Body of pancreas (tissue), 4 donors: Measurements from ENCODE around the gene C10orf143. TPM values are rescaled to one million over a fixed set of nuclear protein-coding genes. Genes with fewer than 3 reads are reported as not detected.

Experiments used
- ATAC-seq: fragments of 150-250 bp; one replicate; pipeline ENCODE4 v1.9.1; 2016
- DNase-seq, 4 donors: peaks; one replicate each; pipeline ENCODE4 v3.0.0-alpha.2; 2019
- H3K27ac ChIP-seq, 4 donors: fragments of 200-600 bp; sonication (generic); 1 replicate in 3 of 4; 2 replicates in 1 of 4; pipeline versions ENCODE4 v1.5.1 to v1.6.1; 2016 to 2019; ENCODE audit warnings: mild to moderate bottlenecking in 1 of 4, mixed read lengths in 1 of 4, moderate library complexity in 1 of 4
- H3K27me3 ChIP-seq, 2 donors: fragments of 200-600 bp; sonication (generic); one replicate each; pipeline ENCODE4 v1.6.0; 2016; ENCODE audit warnings: mild to moderate bottlenecking in 1 of 2
- H3K36me3 ChIP-seq, 2 donors: fragments of 200-600 bp; sonication (generic); replicated peaks in 1 of 2; 2 replicates each; pipeline ENCODE4 v1.5.1; 2016; ENCODE audit warnings: low read depth in 2 of 2; ENCODE audit not compliant: insufficient read depth in 1 of 2
- H3K4me1 ChIP-seq: fragments of 200-600 bp; sonication (generic); one replicate; pipeline ENCODE4 v1.6.0; 2016
- H3K4me3 ChIP-seq, 2 donors: fragments of 200-600 bp; sonication (generic); 1 replicate in 1 of 2; 2 replicates in 1 of 2; pipeline ENCODE4 v1.5.1; 2016 to 2019
- H3K9me3 ChIP-seq, 3 donors: fragments of 200-600 bp; sonication (generic); 1 replicate in 2 of 3; 2 replicates in 1 of 3; pipeline ENCODE4 v1.5.1; 2016
- POLR2A ChIP-seq, 3 donors: fragments of 450-650 bp; IDR thresholded peaks; one replicate each; pipeline ENCODE4 v1.6.1; 2016; ENCODE audit warnings: antibody characterized with exemption in 3 of 3, mild to moderate bottlenecking in 2 of 3
- WGBS, 2 donors: methylation state at CpG; one replicate each; pipeline ENCODE4 v1.1.5; 2017; 5-methylcytosine and 5-hydroxymethylcytosine counted together
- intact Hi-C: fragments of 100-400 bp; cut with DNase I; formaldehyde crosslinking; loops from one replicate; pipeline ENCODE4 v1.15.1; 2023
- total RNA-seq, 2 donors: library from RNA; depleted of rRNA; stranded (reverse); fragments of >200 nt; gene quantifications; one replicate each; pipeline ENCODE4 v1.1.0, GENCODE V29; 2016
- TF ChIP-seq, protein P1 (sequence below), 7 experiments: fragments of 450-650 bp in 4 of 7; fragments of 200-600 bp in 3 of 7; sonication (generic) in 3 of 7; IDR thresholded peaks; one replicate each; pipeline ENCODE4 v1.5.1; 2016 to 2019; ENCODE audit warnings: antibody characterized with exemption in 7 of 7

Gene C10orf143
- total RNA-seq, 2 donors from 2014 or later: 1.3 to 3.3 TPM

DNA sequence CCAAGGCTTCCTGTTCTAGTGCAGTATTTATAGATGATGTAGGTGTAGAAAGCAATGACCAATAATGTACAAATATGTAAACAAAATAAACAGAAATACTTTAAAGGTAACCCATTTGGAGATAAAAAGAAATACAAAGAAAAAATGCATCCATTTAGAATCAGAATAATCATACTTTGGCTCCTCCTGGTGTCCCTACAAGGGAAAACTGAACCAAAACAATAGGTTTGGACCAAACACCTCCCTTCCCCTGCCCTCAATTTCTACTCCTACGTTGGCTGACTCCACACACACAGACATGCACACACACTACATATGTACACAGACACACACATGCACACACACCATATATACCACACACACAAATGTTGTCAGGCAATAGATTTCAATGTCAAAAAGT is 36.0 kb downstream of the C10orf143 start:
- Histone ChIP-seq H3K27ac (no peak overlapping the region), H3K4me3 (no peak overlapping the region), H3K9me3 (no peaks in the 10 kb centered on the region), H3K36me3 (no peaks in the 10 kb centered on the region), H3K4me1 (peaks cover 2% of the 10 kb centered on the region), H3K27me3 (no peaks in the 10 kb centered on the region)
- TF ChIP-seq, protein P1, sequence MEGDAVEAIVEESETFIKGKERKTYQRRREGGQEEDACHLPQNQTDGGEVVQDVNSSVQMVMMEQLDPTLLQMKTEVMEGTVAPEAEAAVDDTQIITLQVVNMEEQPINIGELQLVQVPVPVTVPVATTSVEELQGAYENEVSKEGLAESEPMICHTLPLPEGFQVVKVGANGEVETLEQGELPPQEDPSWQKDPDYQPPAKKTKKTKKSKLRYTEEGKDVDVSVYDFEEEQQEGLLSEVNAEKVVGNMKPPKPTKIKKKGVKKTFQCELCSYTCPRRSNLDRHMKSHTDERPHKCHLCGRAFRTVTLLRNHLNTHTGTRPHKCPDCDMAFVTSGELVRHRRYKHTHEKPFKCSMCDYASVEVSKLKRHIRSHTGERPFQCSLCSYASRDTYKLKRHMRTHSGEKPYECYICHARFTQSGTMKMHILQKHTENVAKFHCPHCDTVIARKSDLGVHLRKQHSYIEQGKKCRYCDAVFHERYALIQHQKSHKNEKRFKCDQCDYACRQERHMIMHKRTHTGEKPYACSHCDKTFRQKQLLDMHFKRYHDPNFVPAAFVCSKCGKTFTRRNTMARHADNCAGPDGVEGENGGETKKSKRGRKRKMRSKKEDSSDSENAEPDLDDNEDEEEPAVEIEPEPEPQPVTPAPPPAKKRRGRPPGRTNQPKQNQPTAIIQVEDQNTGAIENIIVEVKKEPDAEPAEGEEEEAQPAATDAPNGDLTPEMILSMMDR (IDR thresholded peaks at IDR 0.05): no peak
- no peak for TF ChIP-seq POLR2A (IDR thresholded peaks at IDR 0.05)
- DNase-seq (no peak), ATAC-seq (no peak)
- intact Hi-C loops: no loop called here
- 56 to 60% methylated on average over 1 of the region's 1 CpG for WGBS, 2 donors

DNA sequence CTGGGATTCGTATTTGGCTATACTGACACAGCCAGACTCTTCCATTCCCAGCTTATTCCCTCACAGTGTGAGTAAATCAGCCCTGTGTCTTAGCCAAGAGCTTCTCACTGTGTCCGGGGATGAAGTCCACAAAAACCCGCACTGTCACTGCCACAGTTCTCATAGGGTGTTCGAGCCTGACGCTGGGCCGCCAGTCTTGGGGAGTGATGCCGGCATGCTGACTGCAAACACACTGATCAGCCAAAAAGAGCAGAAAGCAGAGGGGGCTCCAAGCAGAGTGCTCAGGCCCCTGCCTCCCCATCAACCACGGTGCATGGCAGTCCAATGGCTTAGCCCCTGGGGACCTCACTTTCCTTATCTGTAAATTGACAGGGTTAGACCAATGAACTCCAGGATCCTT is 36.7 kb downstream of the C10orf143 start:
- DNase-seq (no peak), ATAC-seq (no peak)
- Histone ChIP-seq H3K4me1 (no peaks in the 10 kb centered on the region), H3K27ac (no peak overlapping the region), H3K36me3 (no peaks in the 10 kb centered on the region), H3K27me3 (no peaks in the 10 kb centered on the region), H3K9me3 (no peaks in the 10 kb centered on the region), H3K4me3 (no peak overlapping the region)
- TF ChIP-seq, protein P1 (IDR thresholded peaks at IDR 0.05): no peak
- TF ChIP-seq POLR2A (IDR thresholded peaks at IDR 0.05): no peak
- 91 to 94% methylated on average over 8 of the region's 8 CpGs for WGBS, 2 donors
- intact Hi-C loops: no loop called here

DNA sequence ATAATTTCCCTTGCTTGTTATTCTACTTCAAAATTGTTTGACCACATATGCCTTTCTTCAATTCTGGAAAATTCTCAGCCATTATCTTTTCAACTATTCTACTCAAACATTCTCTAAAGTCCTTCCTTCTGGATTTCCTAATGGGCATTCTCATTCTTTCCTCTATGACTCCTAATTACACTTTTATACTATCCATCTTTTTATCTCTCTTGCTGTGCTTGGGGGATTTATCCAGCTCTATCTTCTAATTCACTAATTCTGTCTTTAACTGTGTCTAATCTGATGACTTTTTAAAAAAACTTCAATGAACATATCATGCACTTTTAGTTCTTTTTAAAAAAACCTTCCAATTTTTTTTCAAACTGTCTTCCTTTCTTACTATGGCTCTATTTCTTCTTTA is 38.4 kb downstream of the C10orf143 start:
- ATAC-seq (no peak), DNase-seq (no peak)
- Histone ChIP-seq H3K36me3 (no peaks in the 10 kb centered on the region), H3K27me3 (no peaks in the 10 kb centered on the region), H3K27ac (no peak overlapping the region), H3K4me3 (no peak overlapping the region), H3K9me3 (no peaks in the 10 kb centered on the region), H3K4me1 (no peaks in the 10 kb centered on the region)
- TF ChIP-seq, protein P1 (IDR thresholded peaks at IDR 0.05): no peak
- intact Hi-C loops: no loop called here

GRCh38 chr10:130067893-130068292 is 42.7 kb downstream of the C10orf143 start:
- H3K27ac ChIP-seq: no peak overlapping the region
- no peak overlapping the region for H3K4me3 ChIP-seq
- H3K4me1 ChIP-seq: no peaks in the 10 kb centered on the region
- intact Hi-C loops: no loop called here
- no peaks in the 10 kb centered on the region for H3K27me3 ChIP-seq
- H3K9me3 ChIP-seq: no peaks in the 10 kb centered on the region
- DNase-seq (no peak), ATAC-seq (no peak)
- TF ChIP-seq, protein P1 (IDR thresholded peaks at IDR 0.05): no peak
- TF ChIP-seq POLR2A (IDR thresholded peaks at IDR 0.05): no peak
- WGBS, 2 donors: 90 to 94% methylated on average over 6 of the region's 6 CpGs
- H3K36me3 ChIP-seq: no peaks in the 10 kb centered on the region

GRCh38 chr10:130066743-130067142 is 43.9 kb downstream of the C10orf143 start:
- Histone ChIP-seq H3K4me1 (no peaks in the 10 kb centered on the region), H3K36me3 (no peaks in the 10 kb centered on the region), H3K27ac (no peak overlapping the region), H3K27me3 (no peaks in the 10 kb centered on the region), H3K4me3 (no peak overlapping the region), H3K9me3 (no peaks in the 10 kb centered on the region)
- 83 to 84% methylated on average over 7 of the region's 7 CpGs for WGBS, 2 donors
- TF ChIP-seq, protein P1 (IDR thresholded peaks at IDR 0.05): no peak
- TF ChIP-seq POLR2A (IDR thresholded peaks at IDR 0.05): no peak
- DNase-seq (no peak), ATAC-seq (no peak)
- intact Hi-C loops: no loop called here
